HG03432 (cell line): ENCODE data around the gene PRKAR1B.
"Not testable (repeated sequence)": the region's sequence is repeated elsewhere in the genome, so short reads cannot be mapped to it uniquely, and the experiment has no call there.

ENCODE experiments used
- ATAC-seq: cut with Tn5 transposase; IDR thresholded peaks from one replicate; pipeline ENCODE4 v1.9.1; 2021; ENCODE audit warnings: mild to moderate bottlenecking, moderate library complexity; ENCODE audit not compliant: unreplicated experiment

Gene PRKAR1B

GRCh38 chr7:563629-564170, 163.4 kb downstream of the PRKAR1B start:
- ATAC-seq, result no peak

- no peak for ATAC-seq
These were observed 164.1 kb downstream of the PRKAR1B start for GRCh38 chr7:562789-563628.

- ATAC-seq, result no peak
These were observed 164.8 kb downstream of the PRKAR1B start for GRCh38 chr7:562374-562675.

GRCh38 chr7:561631-562373, 165.3 kb downstream of the PRKAR1B start:
- no peak for ATAC-seq

- no peak for ATAC-seq
These were observed 166.0 kb downstream of the PRKAR1B start for GRCh38 chr7:560966-561630.

GRCh38 chr7:559396-559705, 167.7 kb downstream of the PRKAR1B start:
- ATAC-seq, result no peak

GRCh38 chr7:557558-557881, 169.6 kb downstream of the PRKAR1B start:
- no peak for ATAC-seq

GRCh38 chr7:556837-557557, 170.1 kb downstream of the PRKAR1B start:
- no peak for ATAC-seq

GRCh38 chr7:556291-556826, 170.7 kb downstream of the PRKAR1B start:
- ATAC-seq, result no peak

GRCh38 chr7:555551-556160, 171.4 kb downstream of the PRKAR1B start:
- ATAC-seq, result no peak

- no peak for ATAC-seq
These were observed 173.4 kb downstream of the PRKAR1B start for GRCh38 chr7:553636-554111.

GRCh38 chr7:552868-553635, 174.0 kb downstream of the PRKAR1B start:
- ATAC-seq, result no peak

- ATAC-seq, result not testable (repeated sequence)
These were observed 174.8 kb downstream of the PRKAR1B start for GRCh38 chr7:552151-552867.

GRCh38 chr7:551615-551970, 175.5 kb downstream of the PRKAR1B start:
- ATAC-seq, result not testable (repeated sequence)

GRCh38 chr7:550881-551614, 176.0 kb downstream of the PRKAR1B start:
- no peak for ATAC-seq

- no peak for ATAC-seq
These were observed 177.0 kb downstream of the PRKAR1B start for GRCh38 chr7:549891-550625.

- ATAC-seq, result no peak
These were observed 177.8 kb downstream of the PRKAR1B start for GRCh38 chr7:549066-549890.
